ENCODE measurements around the gene CFAP77. TPM values are rescaled to one million over a fixed set of nuclear protein-coding genes. Genes with fewer than 3 reads are reported as not detected.

Gene CFAP77
- total and polyA plus RNA-seq, 2 of the 13 experiments (the other 11 are each of a cell fraction or from before 2014, with no cell fraction given) = not detected

GRCh38 chr9:132525308-132526023 lies 115.5 kb downstream of the CFAP77 start:
- FAIRE-seq (no peak), ATAC-seq (no peak), DNase-seq (ENCODE audit: low spot score) (no peak)
- in situ Hi-C loops (cut with HindIII; ENCODE audit: extremely low pct_ligation_motif_present, low pct_unique_long_range_greater_than_20kb) = no loop called here
- no peaks in the 10 kb centered on the region for H3K36me3 ChIP-seq (replicated peaks in 1 of 2; ENCODE audit: control insufficient read depth in 1 of 2, insufficient read depth in 2 of 2, low read length in 2 of 2)
- H3K27me3 ChIP-seq (ENCODE audit: control insufficient read depth in 1 of 2, insufficient read depth in 2 of 2, low read length in 2 of 2) = peaks cover 5 to 25% of the 10 kb centered on the region in 2 experiments; a peak in 3 of 5 replicates
- 15% methylated on average over 5 of the region's 5 CpGs for WGBS (ENCODE audit: low lambda C conversion rate)
- no TSS peak for BruUV-seq (replicated peaks)
- H3K79me2 ChIP-seq (ENCODE audit: insufficient read depth, low read length) = no peaks in the 10 kb centered on the region
- H2AFZ ChIP-seq (ENCODE audit: low read length) = no peak overlapping the region
- ChIA-PET POLR2A (no interaction called here), CTCF (ENCODE audit: low intra/inter-chr PET ratio, low total read pairs) (no interaction called here)
- no peak overlapping the region for H3K4me2 ChIP-seq (ENCODE audit: low read depth, low read length)
- no peak overlapping the region for H3K4me3 ChIP-seq (replicated peaks in 1 of 3; ENCODE audit: insufficient read depth in 1 of 3, low read depth in 2 of 3, low read length in 3 of 3)
- TF ChIP-seq MZF1 (CRISPR knock-in tag; IDR thresholded peaks at IDR 0.05; ENCODE audit: borderline replicate concordance) (no peak), ZNF552 (CRISPR knock-in tag; IDR thresholded peaks at IDR 0.05; ENCODE audit: borderline replicate concordance) (no peak), ZNF777 (CRISPR knock-in tag; IDR thresholded peaks at IDR 0.05) (no peak), ZBTB42 (CRISPR knock-in tag; IDR thresholded peaks at IDR 0.05) (no peak), ZNF879 (CRISPR knock-in tag; IDR thresholded peaks at IDR 0.05) (no peak), ZNF557 (CRISPR knock-in tag; IDR thresholded peaks at IDR 0.05) (no peak), KAT2B (IDR thresholded peaks at IDR 0.05; ENCODE audit: borderline replicate concordance, low read depth, low read length) (no peak), FOSL1 (CRISPR knock-in tag; IDR thresholded peaks at IDR 0.05; ENCODE audit: borderline replicate concordance) (no peak), HDAC6 (IDR thresholded peaks at IDR 0.05; ENCODE audit: low read depth, low read length) (no peak), NCOR1 (IDR thresholded peaks at IDR 0.05; ENCODE audit: borderline replicate concordance, low read length) (no peak), PREB (CRISPR knock-in tag; IDR thresholded peaks at IDR 0.05) (no peak), ZNF207 (IDR thresholded peaks at IDR 0.05; ENCODE audit: borderline replicate concordance) (no peak), IRF9 (CRISPR knock-in tag; IDR thresholded peaks at IDR 0.05; ENCODE audit: borderline replicate concordance) (no peak), GRHL1 (CRISPR knock-in tag; conservative IDR thresholded peaks at IDR 0.05) (no peak)
- TF ChIP-seq, protein P1, sequence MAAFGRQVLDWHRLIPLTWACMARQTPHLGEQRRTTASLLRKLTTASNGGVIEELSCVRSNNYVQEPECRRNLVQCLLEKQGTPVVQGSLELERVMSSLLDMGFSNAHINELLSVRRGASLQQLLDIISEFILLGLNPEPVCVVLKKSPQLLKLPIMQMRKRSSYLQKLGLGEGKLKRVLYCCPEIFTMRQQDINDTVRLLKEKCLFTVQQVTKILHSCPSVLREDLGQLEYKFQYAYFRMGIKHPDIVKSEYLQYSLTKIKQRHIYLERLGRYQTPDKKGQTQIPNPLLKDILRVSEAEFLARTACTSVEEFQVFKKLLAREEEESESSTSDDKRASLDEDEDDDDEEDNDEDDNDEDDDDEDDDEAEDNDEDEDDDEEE (CRISPR knock-in tag; IDR thresholded peaks at IDR 0.05) = no peak
- TF ChIP-seq, protein P2, sequence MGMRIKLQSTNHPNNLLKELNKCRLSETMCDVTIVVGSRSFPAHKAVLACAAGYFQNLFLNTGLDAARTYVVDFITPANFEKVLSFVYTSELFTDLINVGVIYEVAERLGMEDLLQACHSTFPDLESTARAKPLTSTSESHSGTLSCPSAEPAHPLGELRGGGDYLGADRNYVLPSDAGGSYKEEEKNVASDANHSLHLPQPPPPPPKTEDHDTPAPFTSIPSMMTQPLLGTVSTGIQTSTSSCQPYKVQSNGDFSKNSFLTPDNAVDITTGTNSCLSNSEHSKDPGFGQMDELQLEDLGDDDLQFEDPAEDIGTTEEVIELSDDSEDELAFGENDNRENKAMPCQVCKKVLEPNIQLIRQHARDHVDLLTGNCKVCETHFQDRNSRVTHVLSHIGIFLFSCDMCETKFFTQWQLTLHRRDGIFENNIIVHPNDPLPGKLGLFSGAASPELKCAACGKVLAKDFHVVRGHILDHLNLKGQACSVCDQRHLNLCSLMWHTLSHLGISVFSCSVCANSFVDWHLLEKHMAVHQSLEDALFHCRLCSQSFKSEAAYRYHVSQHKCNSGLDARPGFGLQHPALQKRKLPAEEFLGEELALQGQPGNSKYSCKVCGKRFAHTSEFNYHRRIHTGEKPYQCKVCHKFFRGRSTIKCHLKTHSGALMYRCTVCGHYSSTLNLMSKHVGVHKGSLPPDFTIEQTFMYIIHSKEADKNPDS (CRISPR knock-in tag; IDR thresholded peaks at IDR 0.05) = no peak
- no peaks in the 10 kb centered on the region for H3K4me1 ChIP-seq (ENCODE audit: insufficient read depth, low read length)
- no peaks in the 10 kb centered on the region for H3K9me3 ChIP-seq (ENCODE audit: low read length)
- intact Hi-C loops (cut with micrococcal nuclease; ENCODE audit: unreplicated experiment) = no loop called here
- no peak overlapping the region for H3K9ac ChIP-seq (ENCODE audit: insufficient read depth, low read depth, low read length)
- H3K27ac ChIP-seq (ENCODE audit: extremely low read length, insufficient read depth, low read length) = no peak overlapping the region
- no peaks in the 10 kb centered on the region for H4K20me1 ChIP-seq (ENCODE audit: insufficient read depth, low read length)
